IPS-18a (cell line): ENCODE results near the gene PCK2.
"Not testable (repeated sequence)": the region's sequence is repeated elsewhere in the genome, so short reads cannot be mapped to it uniquely, and the experiment has no call there.

ENCODE experiments used
- H3K27ac ChIP-seq: one replicate; pipeline ENCODE4 v1.5.1; 2013; ENCODE audit warnings: low read length
- H3K27me3 ChIP-seq: one replicate; pipeline ENCODE4 v1.6.1; 2013; ENCODE audit warnings: mild to moderate bottlenecking, low read length; ENCODE audit not compliant: control insufficient read depth, insufficient read depth
- H3K36me3 ChIP-seq: one replicate; pipeline ENCODE4 v1.6.1; 2013; ENCODE audit warnings: low read depth, low read length; ENCODE audit not compliant: control insufficient read depth
- H3K4me1 ChIP-seq: one replicate; pipeline ENCODE4 v1.6.1; 2013; ENCODE audit warnings: low read depth, low read length; ENCODE audit not compliant: control insufficient read depth
- H3K4me3 ChIP-seq: one replicate; pipeline ENCODE4 v1.5.1; 2013; ENCODE audit warnings: low read length
- H3K9ac ChIP-seq: one replicate; pipeline ENCODE4 v1.6.1; 2013; ENCODE audit warnings: mild to moderate bottlenecking, low read length, moderate library complexity
- H3K9me3 ChIP-seq: one replicate; pipeline ENCODE4 v1.6.1; 2013; ENCODE audit warnings: low read depth, low read length; ENCODE audit not compliant: control insufficient read depth

The PCK2 gene

DNA sequence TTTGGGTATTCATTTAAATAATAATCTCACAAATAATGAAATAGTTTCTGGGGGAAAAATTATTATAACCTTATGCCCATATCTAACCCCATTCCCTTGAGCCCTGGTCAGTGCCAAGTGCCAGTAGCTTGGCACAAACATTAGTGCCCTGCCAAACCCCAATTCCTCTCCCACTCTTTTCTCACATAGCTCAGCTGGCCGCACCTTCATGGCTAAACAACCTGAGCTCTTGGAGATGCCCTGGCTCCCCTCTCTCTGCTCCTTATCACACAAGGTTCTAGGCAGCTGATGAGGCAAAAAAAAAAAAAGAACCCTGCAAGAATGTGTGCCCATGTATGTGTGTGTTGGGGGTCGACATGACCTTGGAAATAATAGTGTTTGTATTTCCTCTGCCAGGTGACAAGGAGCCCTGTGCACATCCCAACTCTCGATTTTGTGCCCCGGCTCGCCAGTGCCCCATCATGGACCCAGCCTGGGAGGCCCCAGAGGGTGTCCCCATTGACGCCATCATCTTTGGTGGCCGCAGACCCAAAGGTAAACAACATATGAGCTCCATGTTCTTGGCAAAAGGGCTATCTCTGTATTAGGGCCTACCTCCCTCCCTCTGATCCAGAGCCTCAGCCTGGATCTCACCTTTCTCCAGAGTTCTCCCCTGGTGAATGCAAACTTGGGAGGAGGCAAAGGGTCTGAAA, 8.4 kb downstream of the PCK2 start:
- H3K9ac ChIP-seq = no peak overlapping the region
- no peak overlapping the region for H3K27ac ChIP-seq
- H3K4me3 ChIP-seq = no peak overlapping the region
- H3K9me3 ChIP-seq = peaks cover 3% of the 10 kb centered on the region
- no peaks in the 10 kb centered on the region for H3K4me1 ChIP-seq
- no peaks in the 10 kb centered on the region for H3K27me3 ChIP-seq
- peaks cover 51% of the 10 kb centered on the region for H3K36me3 ChIP-seq

DNA sequence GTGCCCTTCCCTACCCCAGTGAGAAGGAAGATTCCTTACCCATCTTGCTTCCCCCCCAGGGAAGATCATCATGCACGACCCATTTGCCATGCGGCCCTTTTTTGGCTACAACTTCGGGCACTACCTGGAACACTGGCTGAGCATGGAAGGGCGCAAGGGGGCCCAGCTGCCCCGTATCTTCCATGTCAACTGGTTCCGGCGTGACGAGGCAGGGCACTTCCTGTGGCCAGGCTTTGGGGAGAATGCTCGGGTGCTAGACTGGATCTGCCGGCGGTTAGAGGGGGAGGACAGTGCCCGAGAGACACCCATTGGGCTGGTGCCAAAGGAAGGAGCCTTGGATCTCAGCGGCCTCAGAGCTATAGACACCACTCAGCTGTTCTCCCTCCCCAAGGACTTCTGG, 9.3 kb downstream of the PCK2 start:
- H3K27ac ChIP-seq = no peak overlapping the region
- H3K36me3 ChIP-seq = peaks cover 44% of the 10 kb centered on the region
- no peaks in the 10 kb centered on the region for H3K4me1 ChIP-seq
- H3K27me3 ChIP-seq = no peaks in the 10 kb centered on the region
- no peak overlapping the region for H3K9ac ChIP-seq
- peaks cover 3% of the 10 kb centered on the region for H3K9me3 ChIP-seq
- H3K4me3 ChIP-seq = no peak overlapping the region

DNA sequence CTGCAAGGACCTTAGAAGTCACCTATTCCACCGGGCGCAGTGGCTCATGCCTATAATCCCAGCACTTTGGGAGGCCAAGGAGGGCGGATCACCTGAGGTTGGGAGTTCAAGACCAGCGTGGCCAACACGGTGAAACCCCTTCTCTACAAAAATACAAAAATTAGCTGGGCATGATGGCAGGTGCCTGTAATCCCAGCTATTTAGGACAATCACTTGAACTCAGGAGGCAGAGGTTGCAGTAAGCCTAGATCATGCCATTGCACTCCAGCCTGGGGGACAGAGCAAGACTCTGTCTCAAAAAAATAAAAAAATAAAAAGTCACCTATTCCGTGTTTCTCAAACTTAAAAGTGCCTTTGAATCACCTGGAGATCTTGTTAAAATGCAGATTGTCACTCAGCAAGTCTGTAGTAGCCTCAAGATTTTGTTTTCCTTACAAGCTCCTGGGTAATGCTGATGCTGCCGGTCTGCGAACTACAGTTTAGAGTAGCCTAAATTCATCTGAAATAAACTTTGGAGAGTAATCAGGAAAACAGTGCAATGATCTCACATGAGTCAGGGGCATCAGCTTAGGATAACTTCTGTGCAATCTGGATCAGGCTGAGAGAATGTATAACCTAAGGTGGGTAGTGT, 11.6 kb downstream of the PCK2 start:
- H3K9me3 ChIP-seq, H3K27ac ChIP-seq, H3K9ac ChIP-seq, H3K4me3 ChIP-seq, H3K4me1 ChIP-seq, H3K27me3 ChIP-seq: not testable (repeated sequence)
- H3K36me3 ChIP-seq = peaks cover 23% of the 10 kb centered on the region

DNA sequence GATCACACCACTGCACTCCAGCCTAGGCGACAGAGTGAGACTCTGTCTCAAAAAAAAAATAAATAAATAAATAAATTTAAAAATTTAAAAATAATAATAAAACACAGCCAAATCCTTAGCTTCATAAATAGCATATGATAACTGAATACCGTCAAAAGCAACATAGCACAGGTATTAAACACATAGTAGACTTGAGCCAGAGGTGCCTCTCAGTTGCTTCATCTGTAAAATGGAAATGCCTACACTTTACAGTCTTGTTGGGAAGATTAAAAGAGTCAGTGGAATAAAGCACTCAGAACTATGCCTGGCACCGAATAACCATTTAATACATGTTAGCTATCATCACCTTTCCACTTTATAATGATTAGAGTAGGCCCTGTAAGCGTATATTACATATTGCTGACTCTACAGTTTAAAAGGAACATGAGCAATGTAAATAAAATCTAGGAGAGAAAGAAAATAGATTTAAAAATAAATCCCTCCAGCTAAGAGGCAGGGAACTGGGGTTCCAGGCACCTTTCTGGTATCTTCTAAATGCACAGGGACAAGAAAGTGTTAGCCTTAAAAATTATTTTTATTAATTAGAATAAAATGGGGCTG, 12.7 kb downstream of the PCK2 start:
- H3K9me3 ChIP-seq = peaks cover 3% of the 10 kb centered on the region
- no peak overlapping the region for H3K4me3 ChIP-seq
- H3K27ac ChIP-seq = no peak overlapping the region
- peaks cover 16% of the 10 kb centered on the region for H3K36me3 ChIP-seq
- no peaks in the 10 kb centered on the region for H3K4me1 ChIP-seq
- no peak overlapping the region for H3K9ac ChIP-seq
- H3K27me3 ChIP-seq = no peaks in the 10 kb centered on the region

DNA sequence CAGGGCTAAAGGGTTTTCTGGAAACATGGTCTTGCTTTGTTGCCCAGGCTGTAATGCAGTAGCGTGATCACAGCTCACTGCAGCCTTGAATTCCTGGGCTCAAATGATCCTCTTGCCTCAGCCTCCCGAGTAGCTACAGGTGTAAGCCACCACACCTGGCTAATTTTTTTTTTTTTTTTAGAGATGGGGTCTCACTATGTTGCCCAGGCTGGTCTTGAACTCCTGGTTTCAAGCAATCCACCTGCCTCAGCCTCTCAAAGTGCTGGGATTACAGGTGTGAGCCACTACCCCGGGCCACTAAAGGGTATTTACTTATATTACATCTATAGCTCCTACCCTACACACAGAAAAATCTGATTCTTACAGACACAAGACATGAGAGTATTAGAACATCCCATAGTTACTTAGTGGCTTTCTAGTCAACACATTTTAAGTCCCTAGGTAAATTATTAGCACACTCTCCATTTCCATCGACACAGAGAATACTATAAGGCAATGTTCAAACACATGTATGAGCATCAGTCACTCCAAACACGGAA, 14.3 kb downstream of the PCK2 start:
- Histone ChIP-seq H3K9ac (no peak overlapping the region), H3K9me3 (peaks cover 3% of the 10 kb centered on the region), H3K4me3 (no peak overlapping the region), H3K27ac (no peak overlapping the region), H3K36me3 (peaks cover 7% of the 10 kb centered on the region), H3K27me3 (no peaks in the 10 kb centered on the region), H3K4me1 (no peaks in the 10 kb centered on the region)

DNA sequence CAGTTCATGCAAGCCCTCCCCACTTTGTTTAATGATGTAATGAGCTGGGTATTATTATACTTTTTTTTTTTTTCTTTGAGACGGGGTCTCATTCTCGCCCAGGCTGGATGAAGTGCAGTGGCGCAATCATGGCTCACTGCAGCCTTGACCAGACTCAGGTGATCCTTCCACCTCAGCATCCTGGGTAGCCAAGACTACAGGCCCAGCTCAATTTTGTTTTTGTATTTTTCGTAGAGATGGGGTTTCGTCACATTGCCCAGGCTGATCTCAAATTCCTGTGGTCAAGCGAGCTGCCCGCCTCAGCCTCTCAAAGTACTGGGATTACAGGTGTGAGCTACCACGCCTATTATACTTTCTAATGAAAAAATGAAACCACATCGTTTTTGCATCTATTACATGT, 15.9 kb downstream of the PCK2 start:
- H3K36me3 ChIP-seq = no peaks in the 10 kb centered on the region
- H3K27ac ChIP-seq = no peak overlapping the region
- no peaks in the 10 kb centered on the region for H3K4me1 ChIP-seq

DNA sequence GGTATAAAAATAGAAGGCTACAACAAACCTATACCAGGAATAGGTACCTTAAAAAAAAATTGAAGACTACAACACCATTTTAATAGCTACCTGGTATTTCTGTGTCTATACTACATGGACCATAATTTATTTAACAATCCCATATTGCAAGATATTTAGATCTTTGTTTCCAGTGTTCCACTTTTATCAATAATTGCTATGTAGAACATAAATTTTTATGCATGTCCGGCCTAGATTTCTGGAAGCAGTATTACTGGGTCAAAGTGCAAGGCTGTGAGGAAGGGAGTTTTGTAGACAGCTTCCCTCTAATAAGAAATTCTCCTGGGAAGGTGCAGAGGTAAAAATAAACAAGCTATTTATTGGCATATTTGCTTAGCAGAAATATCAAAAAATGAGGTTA, 16.4 kb downstream of the PCK2 start:
- H3K36me3 ChIP-seq = no peaks in the 10 kb centered on the region
- H3K9me3 ChIP-seq = no peaks in the 10 kb centered on the region
- no peaks in the 10 kb centered on the region for H3K27me3 ChIP-seq
- no peaks in the 10 kb centered on the region for H3K4me1 ChIP-seq
- H3K9ac ChIP-seq = no peak overlapping the region
- no peak overlapping the region for H3K4me3 ChIP-seq
- no peak overlapping the region for H3K27ac ChIP-seq

More for the DNA sequence above, 15.9 kb downstream of the PCK2 start:
- Histone ChIP-seq H3K9ac (no peak overlapping the region), H3K9me3 (no peaks in the 10 kb centered on the region), H3K27me3 (no peaks in the 10 kb centered on the region), H3K4me3 (no peak overlapping the region)

DNA sequence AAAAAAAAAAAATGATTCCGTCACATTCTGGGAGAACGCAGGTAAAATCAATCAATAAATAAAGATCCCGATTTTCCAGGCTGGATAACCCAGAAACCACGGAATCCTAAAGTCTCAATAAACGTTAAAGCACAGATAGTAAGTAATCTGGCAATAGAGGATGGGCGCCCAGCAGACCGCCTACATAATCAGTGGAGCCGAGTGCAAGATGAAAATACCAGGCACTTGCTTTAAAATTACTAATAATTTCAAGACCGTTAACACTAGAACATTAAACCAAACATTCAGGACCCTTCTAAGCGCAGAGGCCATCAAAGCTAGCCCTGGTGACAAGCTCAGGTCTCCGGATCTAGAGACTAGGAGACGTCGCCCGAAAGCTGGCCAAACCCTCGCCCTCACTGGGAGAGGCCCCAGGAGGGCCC, 19.3 kb downstream of the PCK2 start:
- Histone ChIP-seq H3K9ac (peak overlapping the region; percentile 59), H3K9me3 (no peaks in the 10 kb centered on the region), H3K27me3 (no peaks in the 10 kb centered on the region), H3K27ac (no peak overlapping the region), H3K4me3 (peak overlapping the region; percentile 84), H3K36me3 (peaks cover 16% of the 10 kb centered on the region), H3K4me1 (no peaks in the 10 kb centered on the region)

DNA sequence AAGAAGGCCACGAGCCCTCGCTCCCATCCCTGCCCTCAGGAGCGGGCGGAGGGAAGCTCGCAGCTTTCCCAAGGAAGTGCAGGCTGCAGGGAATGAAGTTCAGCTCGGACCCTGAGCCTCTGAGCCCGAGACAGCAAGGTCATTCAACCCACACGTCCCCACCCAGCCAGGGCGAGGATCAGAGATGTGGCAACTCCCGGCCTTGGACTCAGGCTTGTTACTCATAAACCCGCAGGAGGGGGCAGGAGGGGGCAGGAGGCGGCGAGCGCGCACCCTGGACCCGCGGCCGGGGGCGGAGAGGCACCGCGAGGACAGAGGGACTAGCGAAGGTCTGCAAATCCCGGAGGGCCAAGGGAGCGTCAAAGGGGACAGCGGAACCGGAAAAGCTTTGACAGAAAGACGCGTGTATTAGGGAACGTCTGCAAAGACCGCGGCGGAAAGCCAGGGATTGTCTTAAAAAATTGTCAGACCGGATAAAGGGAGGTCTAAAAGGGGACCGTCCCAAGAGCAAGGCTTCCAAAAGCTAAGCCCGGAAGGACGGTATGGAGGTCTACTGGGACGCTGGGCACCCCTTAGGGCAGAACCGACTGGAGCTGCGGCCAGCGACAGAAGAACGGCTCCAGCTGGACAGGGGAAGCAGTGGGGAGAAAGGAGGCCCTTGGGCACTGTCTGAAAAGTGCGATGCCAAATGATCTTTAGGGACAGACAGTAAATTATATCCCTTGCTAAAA, 19.9 kb downstream of the PCK2 start:
- Histone ChIP-seq H3K36me3 (peaks cover 21% of the 10 kb centered on the region), H3K27me3 (no peaks in the 10 kb centered on the region), H3K4me3 (peak overlapping the region; percentile 84), H3K4me1 (no peaks in the 10 kb centered on the region), H3K9me3 (no peaks in the 10 kb centered on the region), H3K9ac (peak overlapping the region; percentile 59), H3K27ac (no peak overlapping the region)

DNA sequence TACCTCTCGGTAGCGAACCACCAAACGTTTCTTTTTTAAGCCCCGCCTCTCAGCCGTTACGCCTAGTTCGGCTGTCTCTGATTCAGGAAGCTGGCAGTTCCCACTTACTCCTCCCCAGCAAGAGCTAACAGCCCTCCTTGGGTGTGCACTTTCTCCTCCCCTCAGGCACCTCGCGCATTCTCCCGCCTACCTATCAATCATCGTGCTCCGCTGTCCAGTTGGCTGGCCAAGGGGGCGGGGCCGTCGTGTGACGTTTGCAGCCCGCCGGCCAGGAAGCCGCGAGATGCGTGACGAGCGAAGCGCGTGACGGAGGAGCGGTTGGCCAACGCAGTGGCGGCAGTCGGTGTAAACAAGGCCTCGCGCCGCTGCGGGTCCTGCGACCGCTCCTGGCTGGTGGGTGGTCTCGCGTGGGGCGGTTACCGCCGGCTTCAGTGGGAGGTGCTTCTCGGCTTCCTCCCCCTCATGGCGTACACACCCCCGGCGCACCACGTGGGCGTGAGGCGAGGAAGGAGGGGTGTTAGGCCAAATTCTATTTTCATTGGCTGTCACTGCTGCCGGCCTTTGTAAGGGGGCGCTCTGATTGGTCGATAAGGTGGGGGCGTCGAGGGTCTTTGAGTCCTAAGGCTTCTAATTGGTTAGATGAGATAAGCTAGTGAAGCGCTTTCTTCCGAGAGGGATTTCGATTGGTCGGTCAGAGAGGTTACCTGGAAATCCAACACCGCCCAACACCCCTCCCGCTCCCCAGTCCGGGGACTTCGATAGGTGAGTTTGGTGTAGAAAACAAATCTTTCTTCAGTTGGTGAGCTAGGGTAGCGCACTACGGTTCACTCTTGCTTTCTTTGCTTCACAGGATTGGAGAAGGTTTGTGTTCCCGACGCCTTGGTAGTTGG, 20.7 kb downstream of the PCK2 start, which contains the start of the genes DCAF11 and NRL:
DCAF11 (plus strand) TSS at position 246 of the 890 bp plus-strand sequence. CDS start 818 bp downstream, outside the sequence.
NRL (minus strand) TSS at position 418 of the 890 bp plus-strand sequence. CDS start 32,101 bp downstream, outside the sequence.
- no peaks in the 10 kb centered on the region for H3K9me3 ChIP-seq
- H3K27me3 ChIP-seq = no peaks in the 10 kb centered on the region
- H3K4me3 ChIP-seq = peak within 1 kb of the TSS; percentile 84
- peak within 1 kb of the TSS; percentile 59 for H3K9ac ChIP-seq
- H3K4me1 ChIP-seq = no peaks in the 10 kb centered on the region
- H3K36me3 ChIP-seq = peaks cover 30% of the 10 kb centered on the region
- H3K27ac ChIP-seq = peak within 1 kb of the TSS; percentile 52
